MV-4-11 (cell line): ENCODE data around the gene HEATR5A.
"Not testable (repeated sequence)": the region's sequence is repeated elsewhere in the genome, so short reads cannot be mapped to it uniquely, and the experiment has no call there.

Source experiments
- DNase-seq: peaks from one replicate; lab custom pipeline; 2025; lab: John Stamatoyannopoulos, UW

HEATR5A gene

DNA sequence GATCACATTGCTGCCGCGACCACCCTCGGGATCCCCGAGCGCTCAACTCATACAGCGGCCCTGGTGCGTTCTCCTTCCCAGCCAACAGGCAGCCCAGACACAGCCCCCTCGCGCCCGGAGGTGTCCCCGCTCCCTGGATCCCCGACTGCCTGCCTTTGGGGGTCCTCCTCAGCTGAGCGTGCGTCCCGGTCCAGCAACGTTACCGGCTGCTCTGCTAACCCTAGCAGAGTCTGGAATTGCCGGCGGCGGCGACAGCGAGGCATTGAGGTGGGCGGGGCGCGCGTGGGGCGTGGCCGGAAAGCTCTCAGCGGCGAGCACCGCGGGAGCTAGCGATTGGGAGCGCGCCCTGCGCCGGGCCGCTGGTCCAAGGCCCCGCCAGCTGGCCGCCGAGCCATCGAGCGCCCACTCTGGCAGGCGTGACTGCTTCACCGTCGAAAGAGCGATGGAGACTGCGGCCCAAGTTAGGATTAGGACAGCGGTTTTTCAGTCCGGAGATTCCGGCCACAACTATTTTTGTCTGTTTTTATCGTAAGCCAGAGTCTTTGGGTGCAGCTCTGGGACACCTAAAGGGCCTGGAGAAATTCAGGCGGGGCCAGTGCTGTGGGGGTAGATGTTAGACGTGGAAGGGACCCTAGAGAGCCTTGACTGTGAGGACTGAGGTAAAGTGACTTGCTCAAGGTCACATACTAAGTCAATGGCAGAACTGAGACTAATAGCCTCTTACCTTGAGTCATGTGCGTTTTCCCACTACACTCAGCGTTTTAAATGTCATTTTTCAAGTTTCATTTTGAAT is at the start of gene HEATR5A:
Gene HEATR5A (minus strand): TSS at position 232 of the 793 bp plus-strand sequence. CDS start 17,575 bp downstream, outside the sequence.
- DNase-seq, result peak; percentile 96

GRCh38 chr14:31466554-31466953 is 46.2 kb upstream of the HEATR5A start:
- DNase-seq, result no peak

GRCh38 chr14:31465111-31465510 is 44.8 kb upstream of the HEATR5A start:
- DNase-seq, result no peak

DNA sequence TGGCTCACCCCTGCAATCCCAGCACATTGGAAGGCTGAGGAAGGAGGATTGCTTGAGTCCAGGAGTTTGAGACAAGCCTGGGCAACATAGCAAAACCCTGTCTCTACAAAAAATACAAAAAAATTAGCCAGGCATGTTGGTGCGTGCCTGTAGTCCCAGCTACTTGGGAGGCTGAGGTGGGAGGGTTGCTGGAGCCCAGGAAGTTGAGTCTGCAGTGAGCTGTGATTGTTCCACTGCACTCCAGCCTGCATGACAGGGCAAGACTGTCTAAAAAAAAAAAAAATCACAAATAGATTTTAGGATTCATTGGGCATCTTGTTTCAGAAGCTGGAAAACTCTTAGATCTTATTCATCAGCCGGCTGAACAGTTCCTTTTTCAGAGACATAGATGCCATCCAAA is 42.1 kb upstream of the HEATR5A start:
- DNase-seq, result not testable (repeated sequence)

DNA sequence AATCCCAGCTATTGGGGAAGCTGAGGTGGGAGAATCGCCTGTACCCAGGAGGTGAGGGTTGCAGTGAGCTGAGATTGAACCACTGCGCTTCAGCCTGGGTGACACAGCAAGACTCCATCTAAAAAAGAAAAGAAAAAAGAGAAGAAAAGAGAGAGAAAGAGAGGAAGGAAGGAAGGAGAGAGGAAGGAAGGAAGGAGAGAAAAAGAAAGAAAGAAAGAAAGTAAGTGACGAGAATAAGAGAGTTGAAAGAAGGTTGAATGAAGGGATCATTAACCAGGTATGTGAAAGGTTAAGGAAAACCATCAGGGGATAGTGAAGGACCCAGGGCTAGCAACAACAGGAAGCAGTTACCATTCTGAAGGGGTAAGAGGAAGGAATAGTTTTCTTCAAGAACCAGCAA is 41.2 kb upstream of the HEATR5A start:
- no peak for DNase-seq

GRCh38 chr14:31457665-31458659 is 37.6 kb upstream of the HEATR5A start:
- DNase-seq, result no peak

DNA sequence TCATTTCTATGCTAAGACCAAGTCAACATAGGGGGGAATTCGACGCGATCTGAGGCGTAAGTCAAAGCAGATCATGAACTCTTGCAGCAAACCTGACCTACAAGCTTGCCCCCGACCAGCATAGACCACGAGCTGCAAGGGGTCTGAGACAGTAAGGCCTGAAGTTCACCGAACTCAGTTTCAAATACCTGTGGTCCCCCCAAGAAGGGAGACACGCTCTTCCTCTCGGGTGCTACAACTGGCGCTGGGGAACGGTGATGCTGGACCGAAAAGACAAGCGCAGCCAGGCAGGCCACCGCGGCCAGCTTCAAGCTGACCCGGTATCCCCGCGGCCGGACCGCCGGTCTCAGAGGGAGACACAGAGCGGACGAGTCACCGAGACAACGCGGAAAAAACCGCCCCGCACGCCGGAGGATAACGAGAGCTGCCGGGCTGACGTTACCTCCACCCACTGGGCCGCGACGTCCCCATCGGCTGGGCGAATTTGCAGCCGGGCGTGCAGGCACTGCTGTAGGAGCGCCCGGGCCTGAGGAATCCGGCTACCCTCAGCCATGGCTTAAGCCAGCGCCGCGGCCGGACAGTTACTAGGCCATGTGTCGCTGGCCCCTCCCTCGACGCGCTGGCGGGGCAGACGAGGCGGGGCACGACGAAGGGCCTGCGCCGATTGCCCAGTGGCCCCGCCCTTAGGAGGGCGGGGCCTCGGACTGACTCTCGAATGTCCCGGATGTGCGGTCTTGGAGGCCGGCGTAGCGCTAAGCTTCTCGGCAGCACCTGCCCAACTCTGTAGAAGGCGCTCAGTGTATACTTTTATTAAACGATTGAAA is 36.7 kb upstream of the HEATR5A start, which contains the start of gene DTD2:
Gene DTD2 (minus strand): TSS at position 666 of the 824 bp plus-strand sequence. CDS start 113 bp downstream, at position 553.
- DNase-seq, result peak; percentile 95

DNA sequence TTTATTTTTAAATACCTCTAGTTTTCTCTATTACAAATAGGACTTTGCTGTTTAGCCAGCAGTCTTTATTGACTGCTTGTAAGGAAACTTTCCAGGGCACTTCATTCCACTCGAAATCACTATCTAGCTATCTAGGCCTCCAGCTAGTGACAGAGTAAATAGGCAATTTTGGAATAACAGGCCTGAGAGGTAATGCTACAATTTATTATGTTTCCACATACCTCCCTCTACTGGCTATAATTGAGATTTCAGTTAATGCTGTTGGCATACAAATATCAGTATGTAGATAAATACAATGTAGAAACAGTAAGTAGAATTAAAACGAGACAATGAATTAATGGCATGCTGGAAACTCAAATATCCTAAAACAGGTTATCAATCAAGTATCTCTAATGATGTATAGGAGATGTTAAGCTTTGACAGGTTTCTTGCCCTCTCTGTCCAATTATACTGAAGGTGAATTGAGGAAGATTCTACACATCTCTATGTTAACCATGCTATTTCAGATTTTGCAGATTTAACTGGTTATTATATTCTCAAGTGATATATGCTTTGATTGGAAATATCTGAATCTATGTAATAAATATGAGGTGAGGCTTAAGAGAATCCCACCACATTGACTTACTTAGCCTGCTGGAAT is 29.7 kb upstream of the HEATR5A start:
- peak; percentile 15 for DNase-seq

- DNase-seq, result no peak
Observed at GRCh38 chr14:31449136-31449535, 28.8 kb upstream of the HEATR5A start.

DNA sequence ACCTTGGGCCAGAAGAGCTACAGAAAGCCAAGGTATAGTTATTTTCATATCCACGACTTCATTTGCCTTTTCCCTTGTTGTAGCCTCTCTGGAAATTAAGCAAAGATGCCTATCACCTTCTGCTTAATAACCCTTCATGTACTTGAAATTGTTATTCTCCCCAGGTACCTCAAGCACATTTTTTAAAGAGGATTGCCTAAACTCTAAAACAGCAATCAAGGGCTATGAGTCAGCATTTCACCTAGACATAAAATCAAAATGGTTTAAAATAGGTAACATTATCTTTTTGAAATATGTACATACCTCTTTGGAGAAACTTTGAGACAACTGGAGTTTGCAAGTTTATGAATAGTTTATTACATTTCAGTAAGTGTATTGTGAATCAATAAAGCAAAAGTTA is 25.4 kb upstream of the HEATR5A start:
- DNase-seq, result no peak

GRCh38 chr14:31442284-31442683 is 21.9 kb upstream of the HEATR5A start:
- DNase-seq, result no peak

DNA sequence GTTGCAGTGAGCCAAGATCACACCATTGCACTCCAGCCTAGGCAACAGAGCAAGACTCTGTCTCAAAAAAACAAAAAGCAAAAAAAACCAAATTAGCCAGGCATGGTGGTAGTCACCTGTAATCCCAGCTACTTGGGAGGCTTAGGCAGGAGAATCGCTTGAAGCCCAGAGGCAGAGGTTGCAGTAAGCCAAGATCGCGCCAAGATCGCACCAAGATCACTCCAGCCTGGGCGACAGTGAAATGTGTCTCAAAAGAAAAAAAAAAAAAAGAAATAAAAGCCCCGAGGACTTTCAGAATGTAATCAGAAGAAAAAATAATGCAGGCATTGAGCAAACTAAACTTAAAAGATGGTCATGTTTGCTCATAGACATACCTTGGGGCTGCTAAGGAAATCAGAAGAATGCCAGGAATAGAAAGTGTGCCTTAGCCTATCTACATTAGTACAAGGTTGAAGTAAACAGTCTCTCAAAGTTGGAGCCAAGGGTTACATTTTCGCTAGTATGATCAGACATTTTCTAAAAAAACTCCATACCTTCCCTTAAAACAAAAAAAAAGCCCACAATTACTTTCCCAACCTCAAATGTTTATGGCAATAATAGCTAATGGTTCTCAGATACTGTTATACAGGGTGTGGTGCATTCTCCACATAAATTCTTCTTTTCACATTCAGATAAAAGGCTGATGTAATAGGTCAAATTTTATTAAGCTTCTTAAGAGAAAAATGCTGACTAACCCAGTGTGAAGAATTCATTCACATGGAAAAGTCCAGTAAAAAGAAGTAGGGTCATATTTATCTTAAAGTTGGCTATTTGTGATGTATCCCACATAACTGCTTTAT is 21.1 kb upstream of the HEATR5A start:
- DNase-seq, result no peak

DNA sequence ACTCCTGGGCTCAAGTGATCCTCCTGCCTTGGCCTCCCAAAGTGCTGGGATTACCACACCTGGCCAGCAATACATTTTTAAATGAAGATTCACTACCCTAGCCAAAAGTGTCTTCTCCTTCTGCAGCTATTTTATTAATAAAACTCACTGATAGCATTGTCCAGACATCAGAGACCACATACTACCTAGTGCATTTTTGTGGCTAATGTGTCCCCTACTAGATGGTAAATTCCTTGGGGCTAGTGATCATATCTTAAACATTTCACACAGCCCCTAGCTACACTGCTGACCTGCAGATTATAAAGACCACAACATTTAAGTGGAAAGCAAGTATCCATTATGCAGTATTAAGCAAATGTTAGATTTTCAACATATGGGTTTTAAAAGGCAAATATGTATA is 19.9 kb upstream of the HEATR5A start:
- no peak for DNase-seq

DNA sequence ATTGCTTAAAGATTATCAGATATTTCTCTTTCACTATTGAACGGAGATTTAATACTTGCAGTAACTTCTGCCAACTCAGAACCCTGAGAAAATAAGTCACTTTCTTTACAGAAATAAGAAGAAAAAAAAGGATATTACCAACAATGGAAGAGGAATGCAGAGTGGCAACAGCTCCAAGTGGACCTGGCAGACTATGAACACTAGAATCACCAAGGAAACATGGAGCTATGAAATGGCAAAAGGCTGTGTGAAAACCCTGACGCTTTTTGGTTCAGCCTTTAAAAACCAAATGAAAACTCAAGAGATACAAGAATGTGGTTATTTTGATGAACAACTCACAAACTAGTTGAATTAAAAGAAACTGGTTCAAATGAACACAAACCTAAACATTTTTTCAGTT is 19.2 kb upstream of the HEATR5A start:
- DNase-seq, result no peak

DNA sequence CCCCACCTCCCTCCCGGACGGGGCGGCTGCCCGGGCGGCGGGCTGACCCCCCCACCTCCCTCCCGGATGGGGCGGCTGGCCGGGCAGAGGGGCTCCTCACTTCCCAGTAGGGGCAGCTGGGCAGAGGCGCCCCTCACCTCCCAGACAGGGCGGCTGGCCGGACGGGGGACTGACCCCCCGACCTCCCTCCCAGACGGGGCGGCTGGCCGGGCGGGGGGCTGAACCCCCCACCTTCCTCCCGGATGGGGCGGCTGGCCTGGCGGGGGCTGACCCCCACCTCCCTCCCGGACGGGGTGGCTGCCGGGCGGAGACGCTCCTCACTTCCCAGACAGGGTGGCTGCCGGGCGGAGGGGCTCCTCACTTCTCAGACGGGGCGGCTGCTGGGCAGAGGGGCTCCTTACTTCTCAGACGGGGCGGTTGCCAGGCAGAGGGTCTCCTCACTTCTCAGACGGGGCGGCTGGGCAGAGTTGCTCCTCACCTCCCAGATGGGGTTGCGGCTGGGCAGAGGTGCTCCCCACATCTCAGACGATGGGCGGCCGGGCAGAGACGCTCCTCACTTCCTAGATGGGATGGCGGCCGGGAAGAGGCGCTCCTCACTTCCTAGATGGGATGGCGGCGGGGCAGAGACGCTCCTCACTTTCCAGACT is 16.8 kb upstream of the HEATR5A start:
- DNase-seq, result not testable (repeated sequence)

DNA sequence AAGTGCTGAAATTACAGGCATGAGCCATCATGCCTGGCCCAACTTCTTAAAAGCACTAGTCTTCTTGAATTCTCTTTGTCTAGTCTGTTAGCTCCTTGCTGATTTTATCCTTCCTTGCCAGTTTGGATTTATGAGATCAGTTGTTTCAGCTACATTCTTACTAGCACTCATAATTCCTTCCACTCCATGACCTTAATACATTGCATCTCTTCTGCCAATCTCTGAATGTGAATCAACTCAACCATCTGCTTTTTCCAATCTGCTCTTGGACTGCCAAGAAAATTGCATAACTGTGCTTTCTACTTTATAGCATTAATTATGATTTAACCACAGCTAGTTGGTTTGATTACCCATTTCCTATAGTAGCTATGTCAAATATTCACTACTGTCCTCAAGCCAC is 14.9 kb upstream of the HEATR5A start:
- DNase-seq, result no peak

GRCh38 chr14:31430634-31431264 is 10.4 kb upstream of the HEATR5A start:
- no peak for DNase-seq

DNA sequence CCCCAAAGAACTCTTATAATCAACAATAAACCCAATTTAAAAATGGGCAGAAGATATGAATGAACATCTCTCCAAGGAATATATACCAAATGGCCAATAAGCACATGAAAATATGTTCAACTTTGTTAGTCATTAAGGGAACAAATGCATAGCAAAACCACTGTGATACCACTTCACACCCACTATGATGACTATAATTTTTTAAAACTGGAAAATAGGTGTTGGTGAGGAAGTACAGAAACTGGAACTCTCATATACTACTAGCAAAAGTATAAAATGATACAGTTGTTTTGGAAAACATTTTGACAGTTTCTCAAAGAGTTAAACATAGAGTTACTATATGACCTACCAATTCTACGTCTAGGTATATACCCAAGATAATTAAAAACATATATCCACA is 9.4 kb upstream of the HEATR5A start:
- DNase-seq, result no peak

DNA sequence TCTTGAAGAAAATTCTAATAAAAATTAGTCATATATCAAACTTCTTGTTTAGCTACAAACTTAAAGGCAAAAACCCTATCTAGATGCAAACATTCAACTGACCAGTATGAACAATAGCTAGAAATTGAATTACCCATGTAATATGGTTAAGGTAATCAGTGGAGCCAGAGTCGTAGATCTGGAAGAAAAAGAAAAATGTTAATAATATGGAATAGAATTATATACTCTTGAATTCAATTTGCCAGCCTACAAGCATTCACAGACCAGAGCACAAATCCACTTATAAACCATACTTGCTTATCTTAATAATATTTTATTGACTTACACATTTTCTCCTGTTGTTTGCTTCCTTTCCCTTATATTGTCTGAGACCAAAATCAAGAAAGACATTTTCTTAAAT is 7.7 kb upstream of the HEATR5A start:
- DNase-seq, result no peak
